HS-5 (cell line): ENCODE results near the gene TTLL5.

ENCODE experiments used
- DNase-seq: peaks from one replicate; pipeline ENCODE4 v3.0.0-alpha.2; 2012; ENCODE audit warnings: low read depth

Gene TTLL5, protein sequence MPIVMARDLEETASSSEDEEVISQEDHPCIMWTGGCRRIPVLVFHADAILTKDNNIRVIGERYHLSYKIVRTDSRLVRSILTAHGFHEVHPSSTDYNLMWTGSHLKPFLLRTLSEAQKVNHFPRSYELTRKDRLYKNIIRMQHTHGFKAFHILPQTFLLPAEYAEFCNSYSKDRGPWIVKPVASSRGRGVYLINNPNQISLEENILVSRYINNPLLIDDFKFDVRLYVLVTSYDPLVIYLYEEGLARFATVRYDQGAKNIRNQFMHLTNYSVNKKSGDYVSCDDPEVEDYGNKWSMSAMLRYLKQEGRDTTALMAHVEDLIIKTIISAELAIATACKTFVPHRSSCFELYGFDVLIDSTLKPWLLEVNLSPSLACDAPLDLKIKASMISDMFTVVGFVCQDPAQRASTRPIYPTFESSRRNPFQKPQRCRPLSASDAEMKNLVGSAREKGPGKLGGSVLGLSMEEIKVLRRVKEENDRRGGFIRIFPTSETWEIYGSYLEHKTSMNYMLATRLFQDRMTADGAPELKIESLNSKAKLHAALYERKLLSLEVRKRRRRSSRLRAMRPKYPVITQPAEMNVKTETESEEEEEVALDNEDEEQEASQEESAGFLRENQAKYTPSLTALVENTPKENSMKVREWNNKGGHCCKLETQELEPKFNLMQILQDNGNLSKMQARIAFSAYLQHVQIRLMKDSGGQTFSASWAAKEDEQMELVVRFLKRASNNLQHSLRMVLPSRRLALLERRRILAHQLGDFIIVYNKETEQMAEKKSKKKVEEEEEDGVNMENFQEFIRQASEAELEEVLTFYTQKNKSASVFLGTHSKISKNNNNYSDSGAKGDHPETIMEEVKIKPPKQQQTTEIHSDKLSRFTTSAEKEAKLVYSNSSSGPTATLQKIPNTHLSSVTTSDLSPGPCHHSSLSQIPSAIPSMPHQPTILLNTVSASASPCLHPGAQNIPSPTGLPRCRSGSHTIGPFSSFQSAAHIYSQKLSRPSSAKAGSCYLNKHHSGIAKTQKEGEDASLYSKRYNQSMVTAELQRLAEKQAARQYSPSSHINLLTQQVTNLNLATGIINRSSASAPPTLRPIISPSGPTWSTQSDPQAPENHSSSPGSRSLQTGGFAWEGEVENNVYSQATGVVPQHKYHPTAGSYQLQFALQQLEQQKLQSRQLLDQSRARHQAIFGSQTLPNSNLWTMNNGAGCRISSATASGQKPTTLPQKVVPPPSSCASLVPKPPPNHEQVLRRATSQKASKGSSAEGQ (N-terminal part only)

DNA sequence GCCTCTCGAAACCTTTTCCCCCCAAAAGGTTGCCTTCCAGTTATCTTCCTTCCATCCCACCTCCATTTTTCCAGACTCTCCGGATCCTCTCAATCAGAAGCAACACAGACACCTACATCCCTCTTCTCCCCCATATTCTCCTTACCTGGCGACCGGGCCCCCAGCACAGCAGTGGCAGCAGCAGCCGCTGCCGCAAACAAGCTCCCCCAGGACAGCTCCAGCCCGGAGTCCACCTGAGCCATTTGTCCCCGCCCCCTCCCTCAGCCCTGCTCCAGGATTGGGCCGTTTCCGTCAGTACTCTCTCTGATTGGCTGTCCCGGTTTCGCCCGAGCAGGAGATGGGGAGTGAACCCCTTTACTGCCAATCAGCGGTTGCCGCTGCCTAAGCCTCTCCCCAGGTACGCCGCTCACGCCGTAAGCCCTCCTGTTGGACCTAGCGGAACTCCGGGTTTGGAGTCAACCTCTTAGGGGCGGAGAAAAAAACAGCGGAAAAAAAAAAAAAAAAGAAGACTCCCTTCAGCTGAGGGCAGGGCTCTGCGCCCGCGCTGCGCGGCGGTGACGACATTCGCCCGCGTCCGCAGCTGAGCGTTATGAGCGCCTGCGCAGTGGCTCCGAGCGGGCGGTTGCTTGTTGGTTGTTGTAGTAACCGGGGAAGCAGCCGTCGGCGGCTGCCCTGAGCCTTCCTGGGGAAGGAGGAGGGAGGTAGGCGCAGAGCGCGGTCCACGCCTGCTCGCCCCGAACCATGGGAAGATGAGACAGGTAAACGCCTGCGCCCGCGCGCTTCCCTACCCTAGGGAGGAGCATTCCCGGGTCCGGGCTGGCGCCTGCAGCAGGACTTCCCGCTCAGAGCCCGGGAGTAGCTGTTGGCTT lies at the start of gene TTLL5, which contains the start of gene ERG28:
TSS of gene TTLL5 (plus strand) at position 617 of the 869 bp plus-strand sequence. CDS start 1,904 bp downstream, outside the sequence.
TSS of gene ERG28 (minus strand) at position 247 of the 869 bp plus-strand sequence. CDS start 3,374 bp downstream, outside the sequence.
- peak; percentile 95 for DNase-seq

DNA sequence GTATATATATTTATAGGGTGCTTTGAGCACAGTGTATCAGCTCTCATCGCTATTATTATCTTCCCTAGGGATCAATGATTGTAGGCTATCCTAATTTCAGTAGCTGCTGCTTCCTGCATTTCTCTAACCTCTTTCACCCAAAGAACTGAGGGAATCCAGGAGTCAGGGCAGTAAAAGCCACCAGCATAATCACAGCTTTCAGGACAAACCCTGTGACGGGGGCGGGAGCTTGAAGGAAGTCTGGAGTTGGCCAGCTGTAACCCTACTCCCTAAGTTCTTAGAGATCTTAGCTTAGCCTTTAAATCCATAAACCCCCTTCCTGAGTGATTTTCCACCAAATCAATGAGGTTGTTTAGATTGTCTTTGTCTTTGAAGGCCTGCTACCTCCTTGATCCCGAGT lies 48.9 kb upstream of the TTLL5 start:
- DNase-seq = no peak

DNA sequence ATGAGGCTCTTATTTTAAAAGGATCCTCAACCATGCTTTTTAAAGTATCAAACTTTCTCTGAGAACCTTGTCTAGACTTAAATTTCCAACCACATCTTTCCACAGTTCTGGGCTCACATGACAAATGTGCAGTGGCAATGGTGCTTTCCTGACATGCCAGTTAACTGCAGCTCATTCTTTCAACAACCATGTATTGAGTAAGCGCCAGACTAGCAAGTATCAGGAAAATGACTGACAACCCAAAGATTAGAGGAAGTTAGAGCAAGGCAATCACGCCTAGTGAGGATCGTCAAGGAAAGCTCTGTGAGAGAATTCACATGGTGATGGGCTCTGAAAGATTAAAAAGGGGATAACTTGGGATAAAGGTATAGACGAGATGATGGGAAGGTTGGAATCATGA lies 46.9 kb upstream of the TTLL5 start:
- DNase-seq = no peak

DNA sequence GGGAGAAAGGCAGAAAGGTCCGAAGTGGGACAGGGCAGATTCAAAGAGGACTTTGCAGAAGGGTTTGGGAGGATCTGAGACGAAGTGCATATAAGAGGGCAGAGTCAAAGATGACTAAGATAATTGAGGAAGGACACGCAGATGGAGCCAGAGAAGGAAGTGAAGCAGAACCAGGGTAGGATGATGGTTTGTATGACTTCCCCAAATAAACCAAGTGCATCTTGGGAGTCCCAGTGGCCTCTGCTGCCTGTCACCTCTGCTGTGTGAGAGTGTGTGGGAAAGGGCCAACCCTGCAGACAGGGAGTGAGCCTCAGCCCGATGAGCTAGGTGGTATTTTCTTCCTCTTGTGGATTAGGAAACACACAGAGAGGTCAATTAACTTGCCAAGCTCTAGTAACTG lies 45.8 kb upstream of the TTLL5 start:
- DNase-seq = no peak

DNA sequence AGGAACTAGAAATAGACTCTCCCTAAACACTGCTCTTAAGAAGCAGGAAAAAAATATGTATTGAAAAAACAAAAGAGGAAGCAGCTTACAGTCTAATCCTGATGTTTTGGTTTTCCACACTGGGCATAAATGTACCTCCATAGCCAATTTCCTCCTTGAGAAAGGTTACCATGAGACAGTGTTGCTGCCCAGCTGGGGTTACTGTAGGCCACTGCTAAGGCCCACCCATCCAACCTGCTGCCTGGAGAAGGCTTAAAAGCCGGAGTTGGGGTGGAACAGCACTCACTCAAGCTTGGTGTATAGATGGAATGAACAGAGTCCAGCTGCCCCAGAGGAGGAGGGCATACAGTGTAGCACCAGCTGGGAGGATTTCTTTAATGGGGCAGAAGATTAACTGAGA lies 41.5 kb upstream of the TTLL5 start:
- no peak for DNase-seq

DNA sequence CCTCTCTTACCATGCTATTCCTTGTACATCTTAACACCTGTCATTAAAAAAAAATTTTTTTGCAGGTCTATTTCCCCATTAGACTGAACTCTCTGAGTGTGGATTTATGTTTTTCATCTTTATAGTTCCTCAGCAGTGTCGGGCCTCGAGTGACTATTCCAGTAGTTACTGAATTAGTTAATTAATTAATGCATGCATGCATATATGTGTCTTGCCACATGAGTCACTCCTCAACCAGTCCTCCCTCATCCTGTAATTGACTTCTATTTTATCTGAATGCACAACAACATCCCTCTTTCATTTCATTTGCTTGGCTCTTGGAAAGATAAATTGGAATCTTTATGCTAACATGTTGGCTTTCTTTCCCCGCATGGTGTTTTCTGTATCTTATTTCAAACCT lies 36.0 kb upstream of the TTLL5 start:
- DNase-seq = no peak

DNA sequence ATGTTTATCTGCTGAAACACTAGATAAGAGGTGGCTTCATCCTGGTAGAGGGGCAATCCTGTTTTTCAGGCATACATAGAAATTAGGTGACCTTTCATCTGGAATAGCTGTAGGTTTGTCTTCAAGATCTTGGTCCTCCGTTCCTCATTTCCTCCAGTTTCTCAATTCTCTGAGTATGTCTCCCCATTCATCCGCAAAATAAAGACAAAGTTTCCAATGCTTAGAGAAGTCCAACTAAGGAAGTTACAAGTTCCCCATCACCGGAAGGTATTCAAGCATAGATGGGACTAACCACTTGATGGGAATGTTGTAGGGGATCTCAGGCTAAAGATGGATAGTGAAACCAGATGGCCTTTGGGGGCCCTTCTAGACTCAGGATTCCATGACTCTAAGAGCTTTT lies 34.6 kb upstream of the TTLL5 start:
- no peak for DNase-seq

DNA sequence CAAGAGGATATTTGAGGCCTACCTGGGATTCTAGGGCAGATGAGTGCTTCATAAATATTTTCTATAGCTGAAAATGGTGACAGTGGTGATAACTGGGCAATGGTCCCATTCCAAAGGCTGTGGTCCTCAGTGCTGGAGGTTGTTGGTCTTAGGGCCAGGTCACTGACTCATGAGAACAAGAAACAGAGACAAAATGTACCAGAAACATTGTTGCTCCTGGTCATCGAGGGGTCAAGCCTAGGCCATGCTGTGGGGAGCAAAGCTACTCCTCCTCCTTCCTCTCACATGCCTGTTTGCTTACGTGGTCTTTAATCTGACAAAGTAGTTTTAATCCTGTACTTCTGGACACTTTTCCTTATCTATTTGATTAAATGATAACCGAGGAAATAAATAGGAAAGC lies 34.2 kb upstream of the TTLL5 start:
- DNase-seq = no peak

DNA sequence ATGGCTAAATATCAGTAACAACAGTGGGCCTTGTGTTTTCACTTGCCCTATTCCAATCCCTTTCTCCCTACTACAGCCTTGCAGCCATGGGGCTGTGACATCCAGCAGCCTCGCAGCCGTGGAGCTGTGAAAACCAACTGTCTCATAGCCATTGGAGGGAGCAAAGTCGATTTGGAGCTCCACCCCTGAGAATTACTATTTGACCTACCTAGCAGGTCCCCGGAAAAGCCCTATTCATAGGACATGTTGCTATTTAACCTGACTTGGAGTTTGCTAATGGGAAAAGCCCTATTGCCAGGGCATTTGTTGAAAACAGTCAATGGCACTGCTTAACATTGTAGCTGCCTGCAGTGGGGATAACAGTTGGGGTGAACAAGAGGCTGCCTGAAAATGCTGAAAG lies 33.6 kb upstream of the TTLL5 start:
- no peak for DNase-seq

DNA sequence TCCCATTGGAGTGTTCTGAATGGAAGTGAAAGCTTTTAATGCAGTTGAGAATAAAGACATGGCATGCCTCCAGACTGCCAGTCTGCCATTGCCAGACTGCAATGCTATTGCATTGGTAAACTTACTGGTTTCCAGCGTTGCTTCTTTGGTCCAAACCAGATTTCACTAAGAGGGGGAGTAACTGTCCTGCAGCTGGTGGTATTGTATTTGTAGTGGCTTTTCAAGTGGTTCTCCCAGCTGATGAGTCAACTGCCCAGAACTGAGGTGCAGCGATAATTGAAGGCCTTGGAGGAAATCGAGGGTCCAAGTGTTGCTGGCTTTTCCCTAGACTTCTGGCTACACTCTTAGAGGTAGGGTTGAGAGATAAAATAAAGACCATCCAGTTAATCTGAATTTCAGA lies 32.2 kb upstream of the TTLL5 start:
- DNase-seq = no peak

DNA sequence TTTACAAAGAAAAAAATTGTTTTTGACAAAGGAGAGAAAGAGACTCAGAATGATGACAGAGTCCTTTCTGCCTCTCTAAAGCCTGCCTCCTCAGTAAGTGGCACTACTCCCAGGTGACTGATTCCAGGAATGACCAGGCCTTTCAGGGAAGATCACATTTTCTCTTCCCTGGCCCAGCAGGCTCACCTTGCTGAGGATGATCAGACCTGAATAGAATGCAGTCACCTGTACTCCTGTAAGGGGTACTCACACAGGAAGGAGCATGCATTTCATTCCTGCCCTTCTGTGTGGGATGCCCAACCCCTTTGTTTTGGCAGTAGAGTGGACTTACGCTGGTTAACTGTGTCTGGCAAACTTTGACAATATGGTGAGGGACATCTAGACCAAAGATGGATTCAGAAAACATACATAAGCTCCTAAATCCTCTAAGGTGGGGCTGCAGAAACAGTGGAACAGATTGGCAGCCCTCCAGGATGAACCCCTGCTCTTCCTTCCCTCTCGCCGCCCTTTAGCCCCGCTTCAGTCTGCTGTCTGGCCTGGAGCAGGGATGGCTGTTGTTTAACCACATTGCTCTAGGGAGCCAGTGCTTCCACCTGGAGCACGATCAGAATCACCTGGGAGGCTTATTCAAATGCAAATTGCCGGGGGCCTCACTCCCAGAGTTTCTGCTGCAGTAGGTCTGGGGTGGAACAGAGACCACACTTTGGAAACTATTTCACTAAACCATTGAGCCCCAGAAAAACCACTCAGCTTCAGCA lies 30.2 kb upstream of the TTLL5 start:
- no peak for DNase-seq

DNA sequence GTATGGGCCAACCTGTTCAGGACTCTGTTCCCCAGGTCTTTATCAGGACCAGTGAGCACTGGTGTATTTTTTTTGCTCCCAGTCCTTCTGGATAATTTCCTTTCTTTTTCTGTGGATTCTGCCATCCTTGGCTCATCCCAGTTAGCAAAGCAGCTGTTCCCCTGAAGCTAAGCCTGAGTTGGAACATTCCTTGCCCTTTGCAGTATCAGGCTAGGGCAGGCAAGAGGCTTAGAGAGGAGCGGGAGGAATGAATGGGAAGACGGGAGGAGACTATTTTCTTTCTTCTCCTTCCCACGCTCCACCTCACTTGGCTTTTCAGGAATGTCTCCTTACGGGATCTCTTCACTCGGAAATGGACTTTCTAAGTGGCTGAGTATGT lies 29.6 kb upstream of the TTLL5 start:
- DNase-seq = no peak

DNA sequence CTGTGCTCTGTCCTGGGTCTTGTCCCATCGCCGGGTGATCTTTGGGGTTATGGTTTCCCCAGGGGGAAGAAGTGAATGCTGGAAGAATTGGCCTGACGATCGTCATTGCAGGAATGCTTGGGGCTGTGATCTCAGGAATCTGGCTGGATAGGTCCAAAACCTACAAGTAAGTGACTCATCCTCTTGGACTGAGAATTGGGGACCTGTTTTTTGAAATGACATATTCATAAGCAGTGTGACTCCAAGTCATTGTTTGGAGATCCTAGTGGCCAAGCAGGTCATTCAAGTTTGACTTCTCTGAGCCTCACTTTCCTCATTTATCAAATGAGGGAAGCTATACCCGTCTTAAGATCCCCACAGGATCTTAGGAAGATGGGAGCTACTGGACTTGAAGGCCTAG lies 26.2 kb upstream of the TTLL5 start:
- DNase-seq = no peak

DNA sequence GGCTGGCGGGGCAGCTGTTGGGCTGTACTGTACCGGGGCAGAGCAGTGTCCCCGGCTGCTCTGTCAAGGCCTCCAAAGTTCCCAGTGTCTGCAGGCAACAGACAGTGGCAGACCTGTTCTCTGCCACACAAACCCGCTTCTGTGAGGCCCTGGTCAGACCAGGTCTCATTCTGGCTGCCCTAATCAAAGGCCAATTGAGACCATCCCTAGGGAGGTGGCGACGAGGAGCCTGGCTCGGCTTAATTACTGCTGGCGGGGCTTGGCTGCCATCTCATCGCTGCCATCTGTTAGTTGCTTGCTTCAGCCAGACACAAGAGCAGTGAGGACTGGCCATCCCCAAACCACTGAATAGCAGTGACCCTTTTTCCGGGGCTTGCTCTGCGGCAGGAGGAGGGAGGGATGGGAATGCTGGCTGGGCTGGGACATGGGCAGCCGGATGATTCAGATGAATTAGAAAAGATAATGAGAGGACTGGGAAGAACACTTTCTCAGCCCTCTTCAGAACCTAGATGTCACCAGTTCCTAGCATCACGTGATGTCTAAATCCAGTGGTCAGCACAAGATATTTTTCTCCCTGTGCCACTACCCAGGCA lies 24.9 kb upstream of the TTLL5 start:
- no peak for DNase-seq

DNA sequence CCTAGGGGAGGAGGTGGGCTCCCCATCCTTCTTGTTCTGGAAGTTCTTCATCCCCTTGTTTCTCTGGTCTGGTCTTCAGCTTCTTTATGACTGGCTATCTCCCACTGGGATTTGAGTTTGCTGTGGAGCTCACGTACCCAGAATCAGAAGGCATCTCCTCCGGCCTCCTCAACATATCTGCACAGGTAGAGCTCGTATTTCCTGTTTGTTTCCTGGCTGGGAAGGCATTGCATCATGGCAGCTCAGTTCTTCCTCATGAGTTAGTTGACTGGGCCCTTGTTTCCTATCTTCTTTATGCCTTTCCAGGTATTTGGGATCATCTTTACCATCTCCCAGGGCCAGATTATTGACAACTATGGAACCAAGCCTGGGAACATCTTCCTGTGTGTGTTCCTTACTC lies 20.2 kb upstream of the TTLL5 start:
- no peak for DNase-seq

DNA sequence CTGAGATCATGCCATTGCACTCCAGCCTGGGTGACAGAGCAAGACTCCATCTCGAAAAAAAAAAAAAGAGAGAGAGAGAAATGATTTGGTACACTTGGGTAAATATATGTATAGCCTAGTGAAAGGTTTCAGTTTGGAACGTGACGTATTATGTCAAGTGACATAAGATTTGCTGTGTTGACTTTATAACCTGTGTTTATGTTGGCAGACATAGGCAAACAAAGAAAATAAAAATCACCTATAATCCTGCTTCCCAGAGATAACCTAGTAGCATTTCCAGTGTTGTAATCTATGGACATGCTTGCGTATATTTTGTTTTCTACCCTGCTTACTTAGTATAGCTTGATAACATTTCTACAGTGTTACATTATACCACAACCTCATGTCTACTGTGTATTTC lies 17.1 kb upstream of the TTLL5 start:
- DNase-seq = no peak

DNA sequence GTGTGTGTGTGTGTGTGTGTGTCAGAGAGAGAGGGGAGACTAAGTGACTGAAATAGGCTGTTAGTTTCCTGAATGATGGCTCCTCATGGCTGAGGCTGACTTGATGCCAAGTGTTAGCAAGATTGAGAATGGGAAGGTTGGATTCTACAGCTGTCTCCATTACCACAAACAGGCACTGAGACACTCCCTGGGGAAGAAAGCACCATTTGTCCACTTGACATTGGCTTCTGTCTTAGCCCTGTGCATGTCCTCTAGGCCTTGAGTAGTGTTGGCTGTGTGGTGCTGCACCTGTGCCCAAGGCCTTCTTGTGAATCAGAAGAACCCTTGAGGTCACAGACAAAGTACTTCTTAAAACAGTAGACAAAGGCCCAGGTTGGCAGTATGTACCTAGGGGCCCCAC lies 16.0 kb upstream of the TTLL5 start:
- DNase-seq = no peak

DNA sequence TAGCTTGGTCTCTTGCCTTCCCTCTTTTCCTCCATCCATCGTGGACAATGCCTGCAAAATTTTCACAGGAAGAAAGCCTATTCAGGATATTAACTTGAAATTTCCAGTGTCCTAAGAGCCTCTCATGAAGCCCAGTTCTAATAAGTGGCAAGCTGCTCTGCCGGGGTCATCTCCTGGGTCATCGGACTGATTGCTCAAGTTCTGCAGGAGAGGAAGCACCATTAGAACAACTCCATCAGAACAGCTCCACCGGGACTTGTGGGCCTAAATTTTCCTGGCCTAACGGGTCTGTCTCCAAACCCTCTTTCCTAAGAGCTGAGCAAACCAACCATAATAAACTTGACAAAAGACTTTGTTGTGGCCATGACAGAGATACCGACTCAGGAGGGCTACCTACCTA lies 14.3 kb upstream of the TTLL5 start:
- no peak for DNase-seq

DNA sequence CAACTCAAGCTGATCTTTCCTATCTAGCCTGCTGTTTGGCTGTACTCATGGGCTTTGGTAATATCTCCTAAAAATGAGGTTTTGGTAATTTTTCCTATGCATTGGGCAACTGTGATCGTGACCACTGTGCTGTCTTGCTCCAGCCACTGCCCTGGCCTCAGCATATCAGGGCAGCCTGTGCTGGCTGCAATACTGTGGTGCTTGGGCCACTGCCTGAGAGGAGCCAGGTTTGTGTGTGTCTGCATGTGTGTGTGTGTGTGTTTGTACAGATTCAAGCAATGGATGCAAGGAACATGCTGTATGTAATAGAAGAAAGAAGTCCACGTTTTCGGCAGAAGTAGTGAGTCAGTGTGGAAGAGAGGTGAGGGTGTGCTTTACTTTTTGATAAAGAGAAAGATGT lies 13.4 kb upstream of the TTLL5 start:
- no peak for DNase-seq
